Breast epithelium (tissue), 3 donors: Measurements from ENCODE around the gene CFAP300.

Experiments
- POLR2A ChIP-seq: fragments of 450-650 bp; IDR thresholded peaks from one replicate; pipeline ENCODE4 v1.6.1; 2016; ENCODE audit warnings: antibody characterized with exemption, mild to moderate bottlenecking, moderate library complexity
- POLR2AphosphoS5 ChIP-seq, 3 donors: sonication (generic); formaldehyde crosslinking; IDR thresholded peaks; one replicate each; pipeline ENCODE4 v1.6.1; 2017; ENCODE audit warnings: antibody characterized with exemption in 3 of 3
- TF ChIP-seq, protein P1 (sequence below), 3 donors: fragments of 450-650 bp; IDR thresholded peaks; one replicate each; pipeline ENCODE4 v1.5.1; 2016 to 2017; ENCODE audit warnings: antibody characterized with exemption in 3 of 3, mild to moderate bottlenecking in 3 of 3, moderate library complexity in 3 of 3

DNA sequence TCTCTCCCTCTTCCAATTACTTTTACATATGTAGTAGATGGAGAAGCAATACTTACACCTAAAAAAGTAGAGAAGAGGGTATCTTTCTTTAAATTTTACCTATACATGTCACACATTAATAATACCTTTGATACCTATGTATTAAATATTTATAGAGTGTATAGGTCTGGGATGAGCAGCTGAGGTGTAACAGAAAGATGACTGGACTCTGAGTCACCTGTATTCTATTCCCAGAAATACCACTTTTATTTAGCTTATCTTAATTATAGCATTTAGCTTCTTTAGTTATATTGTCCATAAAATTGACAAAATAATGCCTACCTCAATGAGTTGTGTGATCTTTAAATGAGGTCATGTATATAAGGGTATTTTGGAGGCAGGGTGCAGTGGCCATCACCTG lies 32.4 kb downstream of the CFAP300 start:
- TF ChIP-seq, protein P1, sequence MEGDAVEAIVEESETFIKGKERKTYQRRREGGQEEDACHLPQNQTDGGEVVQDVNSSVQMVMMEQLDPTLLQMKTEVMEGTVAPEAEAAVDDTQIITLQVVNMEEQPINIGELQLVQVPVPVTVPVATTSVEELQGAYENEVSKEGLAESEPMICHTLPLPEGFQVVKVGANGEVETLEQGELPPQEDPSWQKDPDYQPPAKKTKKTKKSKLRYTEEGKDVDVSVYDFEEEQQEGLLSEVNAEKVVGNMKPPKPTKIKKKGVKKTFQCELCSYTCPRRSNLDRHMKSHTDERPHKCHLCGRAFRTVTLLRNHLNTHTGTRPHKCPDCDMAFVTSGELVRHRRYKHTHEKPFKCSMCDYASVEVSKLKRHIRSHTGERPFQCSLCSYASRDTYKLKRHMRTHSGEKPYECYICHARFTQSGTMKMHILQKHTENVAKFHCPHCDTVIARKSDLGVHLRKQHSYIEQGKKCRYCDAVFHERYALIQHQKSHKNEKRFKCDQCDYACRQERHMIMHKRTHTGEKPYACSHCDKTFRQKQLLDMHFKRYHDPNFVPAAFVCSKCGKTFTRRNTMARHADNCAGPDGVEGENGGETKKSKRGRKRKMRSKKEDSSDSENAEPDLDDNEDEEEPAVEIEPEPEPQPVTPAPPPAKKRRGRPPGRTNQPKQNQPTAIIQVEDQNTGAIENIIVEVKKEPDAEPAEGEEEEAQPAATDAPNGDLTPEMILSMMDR (IDR thresholded peaks at IDR 0.05), result no peak
- no peak for TF ChIP-seq POLR2AphosphoS5 (IDR thresholded peaks at IDR 0.05)
- no peak for TF ChIP-seq POLR2A
